Central memory CD8-positive, alpha-beta T cell (primary cell): ENCODE data around the gene PRR15L.
"Not testable (repeated sequence)": the region's sequence is repeated elsewhere in the genome, so short reads cannot be mapped to it uniquely, and the experiment has no call there.

Experiments used
- ATAC-seq: fragments of 150-1000 bp; cut with Tn5 transposase; replicated peaks from 2 replicates; pipeline ENCODE4 v1.10.0; 2022; ENCODE audit warnings: mild to moderate bottlenecking, moderate FRiP score, moderate number of reproducible peaks; ENCODE audit not compliant: poor library complexity, severe bottlenecking; ENCODE audit errors: extremely low read depth
- DNase-seq, 2 donors: peaks; one replicate each; pipeline ENCODE4 v3.0.0; 2021; ENCODE audit warnings: low spot score in 2 of 2
- H3K27ac Mint-ChIP-seq: one replicate; pipeline ENCODE4 v1.8.0; 2022; ENCODE audit warnings: low read depth, mild to moderate bottlenecking, moderate library complexity, mixed read lengths
- H3K27me3 Mint-ChIP-seq: one replicate; pipeline ENCODE4 v1.8.0; 2022; ENCODE audit warnings: mixed read lengths
- H3K36me3 Mint-ChIP-seq: one replicate; pipeline ENCODE4 v1.8.0; 2022; ENCODE audit warnings: mild to moderate bottlenecking, moderate library complexity, mixed read lengths; ENCODE audit not compliant: insufficient read depth
- H3K4me1 Mint-ChIP-seq: one replicate; pipeline ENCODE4 v1.8.0; 2022; ENCODE audit warnings: mixed read lengths
- H3K4me3 Mint-ChIP-seq: one replicate; pipeline ENCODE4 v1.8.0; 2022; ENCODE audit warnings: mild to moderate bottlenecking, moderate library complexity, mixed read lengths
- H3K9me3 Mint-ChIP-seq: one replicate; pipeline ENCODE4 v1.8.0; 2022; ENCODE audit warnings: mixed read lengths

The PRR15L gene

DNA sequence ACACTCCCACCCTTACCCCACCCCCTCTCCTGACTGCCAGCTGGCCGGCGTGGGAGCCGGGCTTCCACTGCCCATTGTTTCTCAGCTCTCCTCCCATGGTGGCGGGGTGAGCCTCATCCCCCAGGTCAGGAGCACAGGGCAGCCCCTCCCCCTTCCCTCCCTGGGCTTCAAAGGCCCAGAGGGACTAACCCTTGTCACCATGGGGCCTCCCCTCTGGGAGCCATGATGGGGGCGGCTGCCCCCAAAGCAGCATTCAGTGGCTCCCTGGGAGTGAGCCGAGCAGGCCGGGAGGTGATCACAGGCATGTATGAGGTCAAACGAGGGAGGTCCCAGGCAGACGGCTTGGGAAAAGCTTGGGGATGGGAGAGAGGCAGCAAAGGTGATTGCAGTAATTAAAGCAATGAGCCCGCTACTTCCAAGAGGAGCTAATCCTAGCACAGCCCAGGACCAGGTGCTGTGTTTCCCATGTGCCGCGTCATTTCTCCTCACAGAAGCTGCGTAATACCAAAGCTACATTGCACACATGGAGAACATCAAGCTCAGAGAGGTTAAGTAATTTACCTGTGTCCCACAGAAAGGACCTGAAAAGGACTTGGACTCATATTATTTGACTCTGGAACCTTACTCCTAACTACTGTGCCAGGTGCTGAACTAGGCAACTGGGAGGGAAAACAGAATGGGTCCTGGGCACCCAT, 37.7 kb upstream of the PRR15L start:
- H3K4me1 Mint-ChIP-seq: no peaks in the 10 kb centered on the region
- no peak overlapping the region for H3K27ac Mint-ChIP-seq
- H3K9me3 Mint-ChIP-seq: no peaks in the 10 kb centered on the region
- no peak for DNase-seq
- H3K4me3 Mint-ChIP-seq: no peak overlapping the region
- ATAC-seq: no peak
- H3K27me3 Mint-ChIP-seq: peaks cover 18% of the 10 kb centered on the region
- H3K36me3 Mint-ChIP-seq: no peaks in the 10 kb centered on the region

GRCh38 chr17:47994724-47995123, 37.0 kb upstream of the PRR15L start:
- ATAC-seq: no peak

DNA sequence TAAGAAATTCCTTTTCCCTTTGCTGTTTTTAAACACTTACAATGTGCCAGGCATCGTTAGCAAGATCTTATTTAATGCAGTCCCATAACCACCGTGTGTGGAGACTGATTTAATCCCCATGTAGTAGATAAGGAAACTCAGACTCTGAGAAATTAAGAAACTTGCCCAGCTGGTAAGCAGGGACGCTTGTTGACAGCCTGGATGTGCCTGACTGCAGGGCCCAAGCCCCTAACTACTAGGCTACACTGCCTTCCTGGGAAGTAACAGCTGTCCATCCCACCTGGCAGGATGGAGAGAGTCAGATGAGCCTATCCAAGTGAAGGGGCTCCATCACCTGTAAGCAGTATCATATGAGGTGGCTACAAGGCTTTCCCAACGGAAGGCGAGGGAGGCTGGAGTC, 36.3 kb upstream of the PRR15L start:
- H3K27me3 Mint-ChIP-seq: peaks cover 18% of the 10 kb centered on the region
- ATAC-seq: no peak
- H3K4me3 Mint-ChIP-seq: no peak overlapping the region
- no peaks in the 10 kb centered on the region for H3K9me3 Mint-ChIP-seq
- no peak overlapping the region for H3K27ac Mint-ChIP-seq
- no peak for DNase-seq
- no peaks in the 10 kb centered on the region for H3K36me3 Mint-ChIP-seq
- H3K4me1 Mint-ChIP-seq: peaks cover 8% of the 10 kb centered on the region

More at GRCh38 chr17:47994724-47995123, 37.0 kb upstream of the PRR15L start:
- H3K27ac Mint-ChIP-seq: no peak overlapping the region
- H3K36me3 Mint-ChIP-seq: no peaks in the 10 kb centered on the region
- H3K9me3 Mint-ChIP-seq: no peaks in the 10 kb centered on the region
- peaks cover 2% of the 10 kb centered on the region for H3K4me1 Mint-ChIP-seq
- peaks cover 18% of the 10 kb centered on the region for H3K27me3 Mint-ChIP-seq
- DNase-seq: no peak
- H3K4me3 Mint-ChIP-seq: no peak overlapping the region

DNA sequence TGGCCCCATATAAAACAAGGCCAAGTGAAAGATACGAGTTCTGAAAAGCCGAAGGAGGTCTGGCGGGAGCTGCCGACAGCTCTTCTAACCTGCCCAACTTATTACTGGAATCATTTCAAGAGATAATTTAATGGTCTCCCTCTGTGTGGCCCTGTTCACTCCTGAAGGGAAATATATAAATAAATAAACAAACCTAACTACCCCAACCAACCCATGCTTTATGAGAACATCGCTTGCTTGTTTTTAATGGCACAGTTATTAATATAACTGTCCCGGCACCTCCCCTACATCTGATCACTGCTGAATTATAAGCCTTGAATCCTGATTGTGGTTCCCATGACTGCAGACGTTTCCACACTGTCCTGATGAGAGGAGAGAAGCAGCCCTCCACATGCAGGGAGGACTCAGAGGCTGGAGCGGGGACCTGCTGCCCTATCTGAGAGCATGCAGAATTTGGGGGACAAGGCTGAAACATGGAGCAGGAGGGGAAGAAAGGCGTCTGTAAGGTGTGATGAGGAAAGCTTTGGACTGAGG, 35.4 kb upstream of the PRR15L start:
- H3K27me3 Mint-ChIP-seq: peaks cover 18% of the 10 kb centered on the region
- ATAC-seq (no peak), DNase-seq (no peak)
- H3K4me3 Mint-ChIP-seq: no peak overlapping the region
- H3K27ac Mint-ChIP-seq: no peak overlapping the region
- H3K9me3 Mint-ChIP-seq: no peaks in the 10 kb centered on the region
- H3K36me3 Mint-ChIP-seq: no peaks in the 10 kb centered on the region
- H3K4me1 Mint-ChIP-seq: peaks cover 13% of the 10 kb centered on the region

GRCh38 chr17:47992216-47992615, 34.5 kb upstream of the PRR15L start:
- H3K36me3 Mint-ChIP-seq: no peaks in the 10 kb centered on the region
- peaks cover 13% of the 10 kb centered on the region for H3K4me1 Mint-ChIP-seq
- H3K4me3 Mint-ChIP-seq: no peak overlapping the region
- peaks cover 11% of the 10 kb centered on the region for H3K27me3 Mint-ChIP-seq
- no peaks in the 10 kb centered on the region for H3K9me3 Mint-ChIP-seq
- DNase-seq: no peak
- no peak for ATAC-seq
- H3K27ac Mint-ChIP-seq: no peak overlapping the region

DNA sequence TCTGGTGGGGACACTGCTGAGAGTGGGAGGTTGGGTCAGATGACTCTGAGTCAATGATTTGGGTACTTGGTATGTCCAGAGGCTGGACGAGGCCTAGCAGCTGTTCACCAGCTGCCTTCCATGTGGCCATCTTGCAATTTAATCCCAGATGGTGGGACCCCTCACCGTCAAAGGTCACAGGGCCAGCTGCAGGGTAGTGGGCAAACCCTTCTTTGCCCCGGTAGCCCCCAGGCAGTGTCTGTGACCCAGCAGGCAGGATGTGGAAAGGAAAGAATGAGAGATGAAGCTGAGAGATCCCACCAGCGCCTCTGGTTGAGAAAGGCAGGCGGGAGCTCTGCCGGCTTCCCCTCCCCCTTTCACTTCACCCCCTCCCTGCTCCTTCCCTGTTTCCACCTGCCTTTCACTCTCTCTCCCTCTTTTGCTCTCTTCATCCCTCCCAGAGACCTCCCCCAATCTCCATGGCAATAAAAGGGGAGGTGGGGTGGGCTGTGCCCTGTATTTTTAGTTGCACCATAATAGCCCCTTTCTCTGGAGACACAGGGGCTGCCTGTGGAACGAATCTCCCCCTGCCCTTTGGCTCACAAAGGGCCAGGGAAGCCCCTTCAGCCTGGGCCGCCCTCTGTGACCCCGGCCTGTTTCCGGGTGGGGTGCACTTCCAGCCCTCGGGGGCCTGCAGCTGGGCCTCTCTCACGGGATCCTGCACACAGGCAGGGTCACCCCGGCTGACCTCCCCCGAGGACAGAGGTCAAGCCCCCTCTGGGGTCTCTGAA, 33.5 kb upstream of the PRR15L start:
- ATAC-seq: no peak
- peaks cover 8% of the 10 kb centered on the region for H3K27me3 Mint-ChIP-seq
- no peaks in the 10 kb centered on the region for H3K9me3 Mint-ChIP-seq
- no peak overlapping the region for H3K4me3 Mint-ChIP-seq
- no peak for DNase-seq
- H3K4me1 Mint-ChIP-seq: peaks cover 13% of the 10 kb centered on the region
- H3K27ac Mint-ChIP-seq: no peak overlapping the region
- H3K36me3 Mint-ChIP-seq: no peaks in the 10 kb centered on the region

DNA sequence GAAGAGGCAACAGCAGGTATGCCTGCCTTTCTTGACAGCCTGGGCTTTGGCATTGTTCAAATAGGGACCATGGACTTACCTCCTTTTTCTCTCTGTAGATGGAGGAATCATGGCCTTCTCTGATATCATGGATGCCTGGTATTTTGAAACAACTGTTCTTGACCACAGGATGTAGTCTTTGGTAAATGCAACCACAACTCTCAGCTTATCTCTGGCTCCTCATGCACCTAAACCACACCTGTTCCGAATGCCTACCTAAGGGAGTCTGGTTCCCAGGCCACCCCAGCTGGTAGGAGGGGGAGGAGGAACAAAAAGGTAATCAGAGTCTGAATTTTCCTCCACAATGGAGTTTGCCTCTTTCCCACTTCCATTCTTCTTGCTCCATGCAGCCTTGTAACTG, 32.0 kb upstream of the PRR15L start:
- ATAC-seq (no peak), DNase-seq (no peak)
- Mint-ChIP-seq H3K27ac (no peak overlapping the region), H3K36me3 (peaks cover 4% of the 10 kb centered on the region), H3K9me3 (no peaks in the 10 kb centered on the region), H3K27me3 (no peaks in the 10 kb centered on the region), H3K4me1 (peaks cover 13% of the 10 kb centered on the region), H3K4me3 (no peak overlapping the region)

DNA sequence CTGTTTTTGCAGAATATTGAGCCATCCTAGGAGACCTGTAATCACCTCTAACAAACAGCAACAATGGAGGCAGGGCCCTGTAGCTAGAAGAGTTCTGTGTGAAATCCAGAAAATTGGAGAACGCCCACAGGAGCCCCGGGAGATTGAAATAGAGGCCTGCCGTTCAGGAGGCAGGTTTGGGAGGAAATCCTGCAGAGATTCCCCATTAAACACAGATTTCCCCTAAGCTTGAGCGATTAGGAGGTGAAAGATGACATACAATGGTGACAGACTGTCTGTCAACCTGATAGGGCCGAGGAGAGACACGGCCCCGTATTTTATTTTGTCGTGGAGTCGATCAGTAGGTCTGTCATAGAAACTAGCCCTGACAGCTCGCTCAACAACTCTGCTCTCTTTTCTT, 31.5 kb upstream of the PRR15L start:
- H3K9me3 Mint-ChIP-seq: no peaks in the 10 kb centered on the region
- no peak for ATAC-seq
- DNase-seq: no peak
- H3K27me3 Mint-ChIP-seq: no peaks in the 10 kb centered on the region
- H3K4me3 Mint-ChIP-seq: no peak overlapping the region
- H3K27ac Mint-ChIP-seq: no peak overlapping the region
- H3K4me1 Mint-ChIP-seq: peaks cover 13% of the 10 kb centered on the region
- H3K36me3 Mint-ChIP-seq: peaks cover 4% of the 10 kb centered on the region

GRCh38 chr17:47988445-47988844, 30.8 kb upstream of the PRR15L start:
- H3K4me3 Mint-ChIP-seq, H3K27ac Mint-ChIP-seq, DNase-seq, H3K9me3 Mint-ChIP-seq, ATAC-seq, H3K27me3 Mint-ChIP-seq, H3K36me3 Mint-ChIP-seq: not testable (repeated sequence)
- peaks cover 13% of the 10 kb centered on the region for H3K4me1 Mint-ChIP-seq

- Mint-ChIP-seq H3K4me3 (no peak overlapping the region), H3K27me3 (no peaks in the 10 kb centered on the region), H3K9me3 (no peaks in the 10 kb centered on the region), H3K27ac (no peak overlapping the region), H3K36me3 (peaks cover 6% of the 10 kb centered on the region), H3K4me1 (peaks cover 19% of the 10 kb centered on the region)
- no peak for DNase-seq
- ATAC-seq: no peak
These were observed 29.7 kb upstream of the PRR15L start for GRCh38 chr17:47987240-47987835.

DNA sequence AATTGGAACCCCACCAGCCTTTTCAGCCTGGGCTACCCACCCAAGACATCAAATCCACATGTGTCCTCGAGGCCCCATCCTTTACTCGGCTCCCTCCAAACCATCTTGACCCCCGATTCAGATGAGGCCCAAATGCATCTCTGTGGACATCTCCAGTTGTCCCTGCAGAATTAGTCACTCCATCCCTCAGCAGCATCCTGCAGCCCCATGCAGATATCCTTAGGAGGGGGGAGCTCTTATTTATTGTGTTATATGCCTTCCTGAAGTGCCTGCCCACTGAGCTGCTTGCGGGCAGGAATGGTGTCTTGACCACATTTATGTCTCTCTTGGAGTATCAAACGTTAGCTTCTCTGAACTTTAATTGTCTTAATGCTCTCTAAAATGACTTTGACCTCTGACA, 28.8 kb upstream of the PRR15L start:
- Mint-ChIP-seq H3K27me3 (no peaks in the 10 kb centered on the region), H3K9me3 (no peaks in the 10 kb centered on the region), H3K27ac (no peak overlapping the region), H3K4me1 (peaks cover 22% of the 10 kb centered on the region), H3K4me3 (no peak overlapping the region), H3K36me3 (peaks cover 8% of the 10 kb centered on the region)
- DNase-seq (no peak), ATAC-seq (no peak)

DNA sequence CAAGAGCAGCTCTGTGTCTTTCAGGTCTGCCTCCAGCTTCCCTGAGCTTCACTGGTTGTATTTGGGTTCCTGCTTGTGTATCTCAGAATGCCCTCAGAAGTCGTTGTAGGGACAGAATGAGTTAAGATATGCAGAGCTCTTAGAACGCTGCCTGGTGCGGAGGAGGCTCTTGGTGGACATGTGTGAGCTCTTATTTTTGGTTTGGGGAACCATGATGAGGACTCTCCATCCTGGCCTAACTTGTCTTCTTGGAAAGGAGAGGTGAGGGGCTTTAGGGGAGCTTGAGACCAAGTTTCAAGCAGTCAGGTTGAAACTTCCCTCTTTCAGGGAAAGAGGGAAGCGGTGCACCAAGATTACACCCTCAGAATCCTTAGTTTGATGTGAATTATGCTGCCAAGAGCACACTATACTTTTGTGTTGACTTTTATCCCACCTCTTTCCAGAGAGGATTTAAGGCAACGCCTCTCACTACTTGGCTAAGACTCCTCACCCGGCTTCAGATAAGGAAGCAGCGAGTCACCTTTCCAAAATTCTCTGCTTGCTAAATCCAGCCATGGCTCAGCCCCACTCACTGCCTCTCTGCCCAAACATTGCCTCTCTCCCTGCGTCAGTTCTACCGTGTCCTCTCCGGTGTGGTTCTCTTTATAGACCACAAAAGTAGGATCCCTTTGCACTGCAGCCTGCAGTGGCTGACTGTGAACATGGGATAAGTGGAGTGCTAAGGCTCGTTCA, 26.0 kb upstream of the PRR15L start:
- ATAC-seq (no peak), DNase-seq (no peak)
- Mint-ChIP-seq H3K9me3 (no peaks in the 10 kb centered on the region), H3K36me3 (peaks cover 12% of the 10 kb centered on the region), H3K4me3 (no peak overlapping the region), H3K4me1 (peaks cover 26% of the 10 kb centered on the region), H3K27ac (no peak overlapping the region), H3K27me3 (no peaks in the 10 kb centered on the region)
